SK-N-SH (cell line): ENCODE results near the gene PTPRA. TPM values are rescaled to one million over a fixed set of nuclear protein-coding genes. Genes with fewer than 3 reads are reported as not detected.

Experiments used
- CTCF ChIA-PET: fragments of 300-600, 350-600 bp; formaldehyde crosslinking; extraction: SDS; loops from one replicate; lab custom pipeline; 2021; lab: Yijun Ruan, JAX
- POLR2A ChIA-PET: fragments of 350-600 bp; sonication (Branson Sonifier 250); formaldehyde crosslinking; extraction: SDS; loops from one replicate; lab custom pipeline; 2020; ENCODE audit warnings: antibody characterized with exemption, inconsistent platforms; lab: Yijun Ruan, JAX
- DNase-seq: peaks from one replicate; pipeline ENCODE4 v3.0.0; 2012
- H2AFZ ChIP-seq: fragments of 200-600 bp; sonication (generic); 2 replicates; pipeline ENCODE4 v1.8.1; 2016; ENCODE audit warnings: antibody characterized with exemption, mild to moderate bottlenecking, low read depth
- H3F3A ChIP-seq: fragments of 200-600 bp; sonication (generic); replicated peaks from 2 replicates; pipeline ENCODE3; 2016; ENCODE audit warnings: antibody characterized with exemption, mild to moderate bottlenecking; ENCODE audit not compliant: insufficient read depth
- H3K27ac ChIP-seq, 2 experiments: fragments of 200-500 bp in 1 of 2; fragments of 200-600 bp in 1 of 2; sonication (Bioruptor generic) in 1 of 2; sonication (generic), shearing (Covaris generic) in 1 of 2; 2 replicates each; pipeline versions ENCODE4 v1.5.1 to v1.6.1; 2014 to 2016; ENCODE audit warnings: low read depth in 2 of 2, inconsistent platforms in 1 of 2, low read length in 1 of 2, mild to moderate bottlenecking in 1 of 2, mixed read lengths in 1 of 2
- H3K27me3 ChIP-seq: fragments of 200-600 bp; sonication (generic), shearing (Covaris generic); 2 replicates; pipeline ENCODE4 v1.6.1; 2016; ENCODE audit warnings: mixed run types; ENCODE audit not compliant: insufficient read depth
- H3K36me3 ChIP-seq, 2 experiments: fragments of 200-500 bp in 1 of 2; fragments of 200-600 bp in 1 of 2; sonication (Bioruptor generic) in 1 of 2; sonication (generic) in 1 of 2; replicated peaks in 1 of 2; 2 replicates each; pipeline versions ENCODE3 to v1.5.1; 2014 to 2016; ENCODE audit warnings: low read length in 1 of 2, mild to moderate bottlenecking in 1 of 2; ENCODE audit not compliant: insufficient read depth in 2 of 2, control insufficient read depth in 1 of 2
- H3K4me1 ChIP-seq, 2 experiments: fragments of 200-500 bp in 1 of 2; fragments of 200-600 bp in 1 of 2; sonication (Bioruptor generic) in 1 of 2; sonication (generic), shearing (Covaris generic) in 1 of 2; 2 replicates each; pipeline versions ENCODE4 v1.5.1 to v1.6.1; 2014 to 2016; ENCODE audit warnings: low read depth in 1 of 2, low read length in 1 of 2, mixed run types in 1 of 2; ENCODE audit not compliant: insufficient read depth in 2 of 2, control insufficient read depth in 1 of 2
- H3K4me2 ChIP-seq: fragments of 200-600 bp; sonication (generic), shearing (Covaris generic); 2 replicates; pipeline ENCODE4 v1.6.1; 2017; ENCODE audit warnings: mixed run types
- H3K4me3 ChIP-seq, 2 experiments: fragments of 200-500 bp in 1 of 2; fragments of 200-600 bp in 1 of 2; sonication (Bioruptor generic) in 1 of 2; sonication (generic), shearing (Covaris generic) in 1 of 2; 2 replicates each; pipeline versions ENCODE4 v1.5.1 to v1.8.1; 2014 to 2016; ENCODE audit warnings: low read depth in 2 of 2, inconsistent platforms in 1 of 2, low read length in 1 of 2, mild to moderate bottlenecking in 1 of 2, mixed read lengths in 1 of 2, moderate library complexity in 1 of 2
- H3K79me2 ChIP-seq: fragments of 200-600 bp; sonication (generic); 2 replicates; pipeline ENCODE4 v1.8.1; 2017; ENCODE audit warnings: mild to moderate bottlenecking; ENCODE audit not compliant: insufficient read depth
- H3K9ac ChIP-seq: fragments of 200-600 bp; sonication (generic); 2 replicates; pipeline ENCODE4 v1.6.1; 2017; ENCODE audit warnings: mixed run types
- H3K9me2 ChIP-seq: fragments of 200-600 bp; sonication (generic); 2 replicates; pipeline ENCODE4 v1.6.1; 2017; ENCODE audit warnings: mixed run types
- H3K9me3 ChIP-seq: fragments of 200-600 bp; sonication (generic); 2 replicates; pipeline ENCODE4 v1.6.1; 2017; ENCODE audit warnings: mixed run types, mild to moderate bottlenecking, moderate library complexity
- H4K20me1 ChIP-seq: fragments of 200-600 bp; sonication (generic); 2 replicates; pipeline ENCODE4 v1.6.1; 2017; ENCODE audit warnings: mild to moderate bottlenecking, mixed run types; ENCODE audit not compliant: insufficient read depth
- CHD2 ChIP-seq: fragments of 150-350 bp; IDR thresholded peaks from 2 replicates; pipeline ENCODE4 v1.6.1; 2018; ENCODE audit warnings: low read length; ENCODE audit not compliant: partially characterized antibody
- CTCF ChIP-seq: fragments of 200-600 bp; sonication (generic); IDR thresholded peaks from 2 replicates; pipeline ENCODE4 v1.6.1; 2017; ENCODE audit warnings: antibody characterized with exemption, mild to moderate bottlenecking, moderate library complexity
- EZH2phosphoT487 ChIP-seq: fragments of 200-600 bp; sonication (generic); IDR thresholded peaks from 2 replicates; pipeline ENCODE4 v1.6.1; 2017; ENCODE audit warnings: low read depth, mixed run types, mild to moderate bottlenecking, antibody characterized with exemption, moderate library complexity, borderline replicate concordance
- GATA2 ChIP-seq: sonication (generic); formaldehyde crosslinking; IDR thresholded peaks from 2 replicates; pipeline ENCODE4 v1.5.0; 2020; ENCODE audit warnings: mild to moderate bottlenecking, missing genetic modification reagents
- MEF2A ChIP-seq: IDR thresholded peaks from 2 replicates; pipeline ENCODE4 v1.4.0; 2012; ENCODE audit warnings: low read depth, borderline replicate concordance
- NFIC ChIP-seq: IDR thresholded peaks from 2 replicates; pipeline ENCODE4 v1.4.0; 2012; ENCODE audit warnings: borderline replicate concordance
- PBX3 ChIP-seq: IDR thresholded peaks from 2 replicates; pipeline ENCODE4; 2012
- RFX5 ChIP-seq: IDR thresholded peaks from 2 replicates; pipeline ENCODE4 v1.6.1; 2012; ENCODE audit warnings: mild to moderate bottlenecking, improper control_type of control experiment, low read length
- RXRA ChIP-seq: IDR thresholded peaks from 2 replicates; pipeline ENCODE4 v1.4.0; 2012; ENCODE audit warnings: low read depth, mild to moderate bottlenecking, borderline replicate concordance
- TCF12 ChIP-seq: IDR thresholded peaks from 2 replicates; pipeline ENCODE4 v1.4.0; 2012
- TEAD4 ChIP-seq: IDR thresholded peaks from 2 replicates; pipeline ENCODE4 v1.4.0; 2012; ENCODE audit warnings: mild to moderate bottlenecking, borderline replicate concordance; ENCODE audit not compliant: insufficient read depth
- USF1 ChIP-seq: IDR thresholded peaks from 2 replicates; pipeline ENCODE4 v1.4.0; 2012; ENCODE audit warnings: low read depth, borderline replicate concordance
- ZBTB33 ChIP-seq: IDR thresholded peaks from 2 replicates; pipeline ENCODE4 v1.4.0; 2012; ENCODE audit warnings: low read depth, borderline replicate concordance
- WGBS: methylation state at CpG from one replicate; pipeline ENCODE4 v1.1.6; 2017; ENCODE audit warnings: low lambda C conversion rate; 5-methylcytosine and 5-hydroxymethylcytosine counted together
- polyA plus RNA-seq, 3 experiments: library from polyadenylated mRNA; depleted of rRNA; stranded (reverse); fragments of >200 nt; gene quantifications; 2 replicates each; pipeline ENCODE4 v1.2.3, GENCODE V29; 2012

PTPRA gene
- polyA plus RNA-seq, 1 of the 3 experiments (the other 2 are of a cell fraction) = 47.6 TPM

GRCh38 chr20:2875690-2876203 is 2.5 kb downstream of the PTPRA start:
- H3K9me2 ChIP-seq = no peaks in the 10 kb centered on the region
- no peaks in the 10 kb centered on the region for H3K9me3 ChIP-seq
- H3K27ac ChIP-seq = no peak overlapping the region
- no peak for DNase-seq
- TF ChIP-seq NFIC (no peak), PBX3 (no peak), USF1 (no peak)
- no peak overlapping the region for H3K9ac ChIP-seq
- H3K27me3 ChIP-seq = no peaks in the 10 kb centered on the region
- CTCF ChIA-PET = no interaction called here
- no peak overlapping the region for H3K4me2 ChIP-seq
- 98% methylated on average over 5 of the region's 5 CpGs for WGBS
- H3K36me3 ChIP-seq = peaks cover 3 to 5% of the 10 kb centered on the region in 2 experiments
- H3K79me2 ChIP-seq = peaks cover 70% of the 10 kb centered on the region
- H3F3A ChIP-seq = peaks cover 11% of the 10 kb centered on the region
- peaks cover 26% of the 10 kb centered on the region for H4K20me1 ChIP-seq
- POLR2A ChIA-PET = interaction anchor here (0.9 kb wide), 1 partner anchor 170 kb away, joined by 3 read pairs; the partner anchor contains the start of gene MRPS26
- H2AFZ ChIP-seq = no peak overlapping the region
- H3K4me1 ChIP-seq = peaks cover 13 to 15% of the 10 kb centered on the region in 2 experiments
- H3K4me3 ChIP-seq = no peak overlapping the region

GRCh38 chr20:2878515-2878914 is 5.2 kb downstream of the PTPRA start:
- Histone ChIP-seq H3K9me2 (no peaks in the 10 kb centered on the region), H4K20me1 (peaks cover 30% of the 10 kb centered on the region), H3K27ac (no peak overlapping the region), H3K4me3 (no peak overlapping the region), H3K9me3 (no peaks in the 10 kb centered on the region), H3F3A (no peaks in the 10 kb centered on the region)
- WGBS = 97% methylated on average over 1 of the region's 1 CpG
- POLR2A ChIA-PET = interaction anchor here (0.9 kb wide), 1 partner anchor 9 kb away, joined by 3 read pairs; no protein-coding TSS in a partner anchor
- TF ChIP-seq CTCF = no peak
- no peak for TF ChIP-seq PBX3
- no peak for TF ChIP-seq CHD2
- no peak for TF ChIP-seq MEF2A
- TF ChIP-seq NFIC = no peak
- no peak for TF ChIP-seq GATA2 (CRISPR knock-in tag)
- TF ChIP-seq RFX5 = no peak
- TF ChIP-seq EZH2phosphoT487 = no peak
- no peak for TF ChIP-seq USF1
- no peak for TF ChIP-seq TCF12
- no peak for TF ChIP-seq RXRA
- TF ChIP-seq TEAD4 = no peak
- no peak for TF ChIP-seq ZBTB33
- TF ChIP-seq, all 33 proteins: peak for 0
- H3K36me3 ChIP-seq = peaks cover 3 to 5% of the 10 kb centered on the region in 2 experiments
- peaks cover 94% of the 10 kb centered on the region for H3K79me2 ChIP-seq
- no peaks in the 10 kb centered on the region for H3K27me3 ChIP-seq
- H3K4me1 ChIP-seq = peaks cover 7 to 9% of the 10 kb centered on the region in 2 experiments; a peak in 3 of 4 replicates
- no peak for DNase-seq
- no peak overlapping the region for H3K9ac ChIP-seq
- CTCF ChIA-PET = interaction anchor here (0.9 to 1.5 kb wide), 5 partner anchors 9 to 175 kb away, joined by 3 to 7 read pairs (median 3); no protein-coding TSS in a partner anchor
- H3K4me2 ChIP-seq = no peak overlapping the region
- no peak overlapping the region for H2AFZ ChIP-seq
